Gastrocnemius medialis (tissue), 4 donors: Measurements from ENCODE around the gene RPL13A.

Experiments used
- POLR2A ChIP-seq, 2 donors: fragments of 450-650 bp; IDR thresholded peaks; one replicate each; pipeline ENCODE4 v1.6.1; 2017; ENCODE audit warnings: antibody characterized with exemption in 2 of 2, mild to moderate bottlenecking in 2 of 2, moderate library complexity in 2 of 2
- TF ChIP-seq, protein P1 (sequence below), 5 experiments: fragments of 450-650 bp in 3 of 5; fragments of 200-600 bp in 2 of 5; sonication (generic) in 2 of 5; IDR thresholded peaks in 4 of 5; conservative IDR thresholded peaks in 1 of 5; 1 replicate in 4 of 5; 2 replicates in 1 of 5; pipeline ENCODE4 v1.5.1; 2016 to 2019; ENCODE audit warnings: antibody characterized with exemption in 5 of 5, mild to moderate bottlenecking in 3 of 5, moderate library complexity in 3 of 5

DNA sequence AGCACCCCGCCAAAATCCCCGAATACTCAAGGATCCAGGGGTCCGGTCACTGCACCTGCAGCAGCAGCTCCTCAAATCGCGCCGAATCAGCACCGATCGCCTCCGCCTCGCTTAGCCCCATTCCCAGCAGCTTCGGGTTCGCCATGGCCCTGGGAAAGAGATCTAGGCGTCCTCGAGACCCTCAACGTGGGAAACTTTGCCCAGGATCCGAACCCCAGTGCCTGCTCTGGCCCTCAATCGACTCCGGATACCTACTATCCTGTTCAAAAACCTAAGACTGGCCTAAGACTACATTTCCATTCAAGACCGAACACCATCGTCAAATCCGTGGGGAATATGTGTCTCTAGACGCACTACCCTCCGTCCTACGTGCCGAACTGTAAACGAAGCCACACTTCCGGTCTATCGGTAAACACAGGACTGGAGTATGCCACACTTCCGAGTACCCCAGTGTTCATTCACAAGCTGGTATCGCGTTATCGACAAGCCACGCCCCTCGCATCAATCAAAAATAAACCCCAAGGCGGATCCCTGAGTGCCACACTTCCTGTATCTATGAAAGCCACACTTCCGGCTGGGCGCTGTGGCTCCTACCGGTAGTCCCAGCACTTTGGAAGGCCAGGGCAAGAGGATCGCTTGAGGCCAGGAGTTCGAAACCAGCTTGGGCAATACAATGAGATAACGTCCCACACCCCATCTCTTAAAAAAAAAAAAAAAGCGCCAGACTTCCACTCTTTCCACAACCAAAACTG is 35.8 kb upstream of the RPL13A start, which contains the start of gene PIH1D1:
- peak in 1 of 2 donors; percentile 53 for TF ChIP-seq POLR2A (IDR thresholded peaks at IDR 0.05)
- TF ChIP-seq, protein P1, sequence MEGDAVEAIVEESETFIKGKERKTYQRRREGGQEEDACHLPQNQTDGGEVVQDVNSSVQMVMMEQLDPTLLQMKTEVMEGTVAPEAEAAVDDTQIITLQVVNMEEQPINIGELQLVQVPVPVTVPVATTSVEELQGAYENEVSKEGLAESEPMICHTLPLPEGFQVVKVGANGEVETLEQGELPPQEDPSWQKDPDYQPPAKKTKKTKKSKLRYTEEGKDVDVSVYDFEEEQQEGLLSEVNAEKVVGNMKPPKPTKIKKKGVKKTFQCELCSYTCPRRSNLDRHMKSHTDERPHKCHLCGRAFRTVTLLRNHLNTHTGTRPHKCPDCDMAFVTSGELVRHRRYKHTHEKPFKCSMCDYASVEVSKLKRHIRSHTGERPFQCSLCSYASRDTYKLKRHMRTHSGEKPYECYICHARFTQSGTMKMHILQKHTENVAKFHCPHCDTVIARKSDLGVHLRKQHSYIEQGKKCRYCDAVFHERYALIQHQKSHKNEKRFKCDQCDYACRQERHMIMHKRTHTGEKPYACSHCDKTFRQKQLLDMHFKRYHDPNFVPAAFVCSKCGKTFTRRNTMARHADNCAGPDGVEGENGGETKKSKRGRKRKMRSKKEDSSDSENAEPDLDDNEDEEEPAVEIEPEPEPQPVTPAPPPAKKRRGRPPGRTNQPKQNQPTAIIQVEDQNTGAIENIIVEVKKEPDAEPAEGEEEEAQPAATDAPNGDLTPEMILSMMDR (IDR thresholded peaks at IDR 0.05 in 4 of 5, conservative IDR thresholded peaks at IDR 0.05 in 1 of 5), result peak in 3 of 5 experiments; percentile 9 to 46 (median 35)
